Ishikawa (cell line): ENCODE data around the gene TMIGD1.

ENCODE experiments used
- EP300 ChIP-seq: IDR thresholded peaks from 2 replicates; pipeline ENCODE4 v1.6.1; 2012; ENCODE audit warnings: borderline replicate concordance
- FOXM1 ChIP-seq: IDR thresholded peaks from 2 replicates; pipeline ENCODE4 v1.6.1; 2012; ENCODE audit warnings: low read depth, borderline replicate concordance
- NFIC ChIP-seq: IDR thresholded peaks from 2 replicates; pipeline ENCODE4 v1.6.1; 2012
- RAD21 ChIP-seq: IDR thresholded peaks from 2 replicates; pipeline ENCODE4 v1.6.1; 2012; ENCODE audit warnings: low read depth
- TEAD4 ChIP-seq: IDR thresholded peaks from 2 replicates; pipeline ENCODE4 v1.6.1; 2012
- YY1 ChIP-seq: IDR thresholded peaks from 2 replicates; pipeline ENCODE4 v1.6.1; 2012; ENCODE audit warnings: low read depth
- TF ChIP-seq, protein P1 (sequence below): IDR thresholded peaks from 2 replicates; pipeline ENCODE4 v1.6.1; 2012

DNA sequence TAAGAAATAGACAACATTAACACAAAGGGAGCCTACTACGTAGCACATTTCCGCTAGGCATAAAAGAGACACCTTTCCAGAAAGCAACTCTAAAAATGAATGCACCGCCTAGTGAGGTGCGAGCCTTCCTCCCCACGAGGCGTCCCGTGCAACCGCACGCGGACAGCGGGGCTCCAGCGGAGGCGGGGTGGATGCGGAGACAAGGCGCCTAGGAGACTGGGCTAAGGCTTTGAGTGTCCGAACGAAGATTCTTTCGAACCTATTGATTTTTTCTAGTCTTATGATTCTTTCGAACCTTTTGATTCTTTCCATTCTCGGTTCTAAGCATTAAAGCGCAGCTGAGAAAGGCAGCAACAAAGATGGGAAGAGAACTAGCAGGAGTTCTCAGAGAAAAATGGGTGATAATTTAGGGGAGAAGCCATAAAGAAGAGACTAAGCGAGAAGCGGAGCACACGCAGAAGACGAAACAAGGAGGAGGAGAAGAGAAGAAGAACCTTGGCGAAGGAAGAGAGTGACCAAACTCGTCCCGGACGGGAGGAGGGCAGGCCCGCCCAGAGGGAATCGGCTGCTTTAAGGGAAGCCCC is 44.5 kb upstream of the TMIGD1 start:
- no peak for TF ChIP-seq FOXM1
- TF ChIP-seq TEAD4, result no peak
- no peak for TF ChIP-seq EP300
- TF ChIP-seq RAD21, result no peak
- no peak for TF ChIP-seq YY1
- TF ChIP-seq, protein P1, sequence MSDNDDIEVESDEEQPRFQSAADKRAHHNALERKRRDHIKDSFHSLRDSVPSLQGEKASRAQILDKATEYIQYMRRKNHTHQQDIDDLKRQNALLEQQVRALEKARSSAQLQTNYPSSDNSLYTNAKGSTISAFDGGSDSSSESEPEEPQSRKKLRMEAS, result peak; percentile 61
- no peak for TF ChIP-seq NFIC
